GM18499 (cell line): ENCODE results near the gene OR4K15.
"Not testable (repeated sequence)": the region's sequence is repeated elsewhere in the genome, so short reads cannot be mapped to it uniquely, and the experiment has no call there.

Source experiments
- ATAC-seq: cut with Tn5 transposase; IDR thresholded peaks from one replicate; pipeline ENCODE4 v1.9.1; 2021; ENCODE audit warnings: moderate number of reproducible peaks; ENCODE audit not compliant: insufficient read depth, unreplicated experiment

Gene OR4K15

GRCh38 chr14:19975291-19975690, at the start of gene OR4K15:
Gene OR4K15 (plus strand): TSS chr14:19975591. CDS start chr14:19975591, 0 bp downstream.
- ATAC-seq: no peak

- ATAC-seq: no peak
These were observed 44.8 kb upstream of the OR4K15 start, which contains the start of gene OR4K1 for GRCh38 chr14:19930617-19931016. Gene OR4K1 (plus strand): TSS chr14:19930917. CDS start chr14:19935667, 4,750 bp downstream.

GRCh38 chr14:19941668-19942067, 33.7 kb upstream of the OR4K15 start:
- no peak for ATAC-seq

- ATAC-seq: no peak
These were observed 27.8 kb upstream of the OR4K15 start for GRCh38 chr14:19947413-19948090.

- no peak for ATAC-seq
These were observed 26.2 kb upstream of the OR4K15 start for GRCh38 chr14:19949218-19949617.

GRCh38 chr14:19969735-19970134, 5.7 kb upstream of the OR4K15 start:
- not testable (repeated sequence) for ATAC-seq

GRCh38 chr14:19974844-19975243, 547 bp upstream of the OR4K15 start:
- no peak for ATAC-seq

- ATAC-seq: no peak
These were observed 18.0 kb downstream of the OR4K15 start for GRCh38 chr14:19993438-19993837.

GRCh38 chr14:20001863-20002262, 26.5 kb downstream of the OR4K15 start, which contains the start of gene OR4Q2:
Gene OR4Q2 (plus strand): TSS chr14:20002163.
- ATAC-seq: no peak

- no peak for ATAC-seq
These were observed 26.9 kb downstream of the OR4K15 start for GRCh38 chr14:20002319-20002718.

GRCh38 chr14:20008156-20008555, 32.8 kb downstream of the OR4K15 start:
- ATAC-seq: no peak

GRCh38 chr14:20019257-20019865, 44.0 kb downstream of the OR4K15 start, which contains the start of gene OR4K14:
Gene OR4K14 (minus strand): TSS chr14:20019307. CDS start chr14:20015193, 4,114 bp downstream.
- ATAC-seq: no peak
